ENCODE data around the gene EVC2.

- TF ChIP-seq EZH2 (IDR thresholded peaks at IDR 0.05; ENCODE audit: low read length) (no peak), CTCF (optimal IDR thresholded peaks at IDR 0.05 in 1 of 3, IDR thresholded peaks at IDR 0.05 in 1 of 3, conservative IDR thresholded peaks at IDR 0.05 in 1 of 3; ENCODE audit: extremely low read depth in 1 of 3, insufficient read depth in 2 of 3, low read length in 3 of 3) (no peak)
Observed at GRCh38 chr4:5730436-5730835, 22.1 kb upstream of the EVC2 start.
